LNCaP clone FGC (cell line): Measurements from ENCODE around the gene SERPINA12.

Source experiments
- DNase-seq: peaks from one replicate; pipeline ENCODE4 v3.0.0-alpha.2; 2011; ENCODE audit warnings: low read depth
- H3K4me3 ChIP-seq: 2 replicates; pipeline ENCODE4 v1.5.1; 2011; ENCODE audit warnings: mild to moderate bottlenecking, low read depth, low read length, control low read depth
- TF ChIP-seq, protein P1 (sequence below): IDR thresholded peaks from 2 replicates; pipeline ENCODE4 v1.5.1; 2012; ENCODE audit warnings: mild to moderate bottlenecking; ENCODE audit not compliant: control insufficient read depth, insufficient read depth; ENCODE audit errors: extremely low read depth

SERPINA12 gene

GRCh38 chr14:94441130-94441529, 68.1 kb downstream of the SERPINA12 start:
- no peak overlapping the region for H3K4me3 ChIP-seq
- DNase-seq = no peak
- TF ChIP-seq, protein P1, sequence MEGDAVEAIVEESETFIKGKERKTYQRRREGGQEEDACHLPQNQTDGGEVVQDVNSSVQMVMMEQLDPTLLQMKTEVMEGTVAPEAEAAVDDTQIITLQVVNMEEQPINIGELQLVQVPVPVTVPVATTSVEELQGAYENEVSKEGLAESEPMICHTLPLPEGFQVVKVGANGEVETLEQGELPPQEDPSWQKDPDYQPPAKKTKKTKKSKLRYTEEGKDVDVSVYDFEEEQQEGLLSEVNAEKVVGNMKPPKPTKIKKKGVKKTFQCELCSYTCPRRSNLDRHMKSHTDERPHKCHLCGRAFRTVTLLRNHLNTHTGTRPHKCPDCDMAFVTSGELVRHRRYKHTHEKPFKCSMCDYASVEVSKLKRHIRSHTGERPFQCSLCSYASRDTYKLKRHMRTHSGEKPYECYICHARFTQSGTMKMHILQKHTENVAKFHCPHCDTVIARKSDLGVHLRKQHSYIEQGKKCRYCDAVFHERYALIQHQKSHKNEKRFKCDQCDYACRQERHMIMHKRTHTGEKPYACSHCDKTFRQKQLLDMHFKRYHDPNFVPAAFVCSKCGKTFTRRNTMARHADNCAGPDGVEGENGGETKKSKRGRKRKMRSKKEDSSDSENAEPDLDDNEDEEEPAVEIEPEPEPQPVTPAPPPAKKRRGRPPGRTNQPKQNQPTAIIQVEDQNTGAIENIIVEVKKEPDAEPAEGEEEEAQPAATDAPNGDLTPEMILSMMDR = no peak

DNA sequence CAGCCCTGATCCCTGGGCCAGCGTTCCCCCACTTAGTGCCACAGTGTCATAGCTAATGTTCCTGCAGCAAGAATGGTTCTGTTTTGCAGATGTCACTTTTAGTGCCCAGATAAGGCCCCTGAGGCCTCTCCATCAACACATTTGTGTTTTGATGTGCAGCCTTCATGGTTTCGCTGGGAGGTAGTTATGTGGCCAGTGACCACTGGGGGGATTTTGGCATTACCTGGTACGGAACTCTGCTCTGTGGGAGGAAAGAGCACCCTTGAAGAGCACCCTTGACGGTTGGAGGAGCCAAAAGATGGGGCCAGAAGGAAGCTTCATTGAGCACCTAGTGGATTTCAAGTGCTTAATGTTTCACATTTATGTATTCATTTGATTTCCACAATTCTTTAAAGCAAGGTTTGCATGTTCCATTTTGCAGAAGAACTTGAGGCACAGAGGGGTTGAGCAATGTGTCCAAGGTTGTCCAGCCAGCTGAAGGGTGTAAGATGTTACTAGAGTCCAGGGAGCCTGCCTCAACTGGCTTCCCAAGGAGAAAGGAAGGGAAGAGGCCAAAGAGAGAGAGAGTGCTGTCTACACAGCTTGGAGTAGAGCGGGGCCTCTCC, 69.7 kb downstream of the SERPINA12 start:
- H3K4me3 ChIP-seq = no peak overlapping the region
- TF ChIP-seq, protein P1 = no peak
- DNase-seq = no peak
